ENCODE measurements around the gene OGA.

GRCh38 chr10:101816376-101816775, 1.9 kb downstream of the OGA start:
- TF ChIP-seq, protein P1, sequence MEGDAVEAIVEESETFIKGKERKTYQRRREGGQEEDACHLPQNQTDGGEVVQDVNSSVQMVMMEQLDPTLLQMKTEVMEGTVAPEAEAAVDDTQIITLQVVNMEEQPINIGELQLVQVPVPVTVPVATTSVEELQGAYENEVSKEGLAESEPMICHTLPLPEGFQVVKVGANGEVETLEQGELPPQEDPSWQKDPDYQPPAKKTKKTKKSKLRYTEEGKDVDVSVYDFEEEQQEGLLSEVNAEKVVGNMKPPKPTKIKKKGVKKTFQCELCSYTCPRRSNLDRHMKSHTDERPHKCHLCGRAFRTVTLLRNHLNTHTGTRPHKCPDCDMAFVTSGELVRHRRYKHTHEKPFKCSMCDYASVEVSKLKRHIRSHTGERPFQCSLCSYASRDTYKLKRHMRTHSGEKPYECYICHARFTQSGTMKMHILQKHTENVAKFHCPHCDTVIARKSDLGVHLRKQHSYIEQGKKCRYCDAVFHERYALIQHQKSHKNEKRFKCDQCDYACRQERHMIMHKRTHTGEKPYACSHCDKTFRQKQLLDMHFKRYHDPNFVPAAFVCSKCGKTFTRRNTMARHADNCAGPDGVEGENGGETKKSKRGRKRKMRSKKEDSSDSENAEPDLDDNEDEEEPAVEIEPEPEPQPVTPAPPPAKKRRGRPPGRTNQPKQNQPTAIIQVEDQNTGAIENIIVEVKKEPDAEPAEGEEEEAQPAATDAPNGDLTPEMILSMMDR (IDR thresholded peaks at IDR 0.05), result no peak
- TF ChIP-seq POLR2A (IDR thresholded peaks at IDR 0.05), result no peak
